UCSD-AML1 (cell line): Measurements from ENCODE around the gene MAD2L2.
A peak's percentile ranks its signal among the peaks of the same experiment; 100 is the strongest.

ENCODE experiments used
- DNase-seq: peaks from one replicate; lab custom pipeline; 2025; ENCODE audit not compliant: unreplicated experiment; lab: John Stamatoyannopoulos, UW

MAD2L2 gene

DNA sequence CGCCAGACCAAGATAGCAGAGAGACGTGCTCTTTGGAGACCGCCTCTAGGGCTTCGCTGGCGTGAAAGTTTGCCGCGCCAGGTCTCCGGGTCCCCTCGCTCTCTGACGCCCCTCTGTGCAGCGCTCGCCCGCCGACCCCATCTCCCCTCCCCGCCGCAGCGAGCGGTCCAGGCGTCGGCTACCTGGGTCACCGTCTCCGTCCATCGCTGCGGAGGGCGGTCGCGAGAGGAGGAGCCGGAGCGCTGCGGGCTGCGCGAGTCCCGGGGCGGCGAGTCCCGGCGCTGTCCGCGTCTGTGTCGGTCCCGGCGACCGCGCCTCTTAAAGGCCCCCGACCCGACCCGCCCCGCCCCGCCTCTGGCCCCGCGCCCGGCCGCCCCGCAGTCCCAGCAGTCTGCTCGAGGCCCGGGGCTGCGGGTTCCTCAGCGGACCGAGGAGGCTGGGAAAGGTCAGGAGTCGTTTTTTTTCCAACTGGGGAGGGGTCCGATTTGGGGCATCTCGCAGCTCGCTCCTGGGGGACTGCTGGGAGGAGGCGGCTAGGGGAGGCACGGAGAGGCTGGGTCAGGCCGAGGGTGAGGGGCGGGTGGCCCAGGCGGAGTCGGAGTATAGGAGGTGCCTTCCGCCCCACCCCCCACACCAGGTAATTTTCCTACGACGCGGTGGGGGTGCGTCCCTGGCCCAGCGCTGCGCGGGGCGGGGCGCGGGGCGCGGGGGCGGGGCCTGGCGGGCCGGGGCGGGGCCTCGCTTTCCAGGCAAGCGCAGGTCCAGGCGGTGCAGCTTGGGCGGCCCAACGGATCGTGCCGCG is 26.6 kb downstream of the MAD2L2 start, which contains the start of the genes FBXO2 and FBXO44:
Gene FBXO2 (minus strand): TSS at position 293 of the 802 bp plus-strand sequence. CDS start 89 bp downstream, at position 204.
Gene FBXO44 (plus strand): TSS at position 741 of the 802 bp plus-strand sequence. CDS start 959 bp downstream, outside the sequence.
- peak; percentile 19 for DNase-seq

DNA sequence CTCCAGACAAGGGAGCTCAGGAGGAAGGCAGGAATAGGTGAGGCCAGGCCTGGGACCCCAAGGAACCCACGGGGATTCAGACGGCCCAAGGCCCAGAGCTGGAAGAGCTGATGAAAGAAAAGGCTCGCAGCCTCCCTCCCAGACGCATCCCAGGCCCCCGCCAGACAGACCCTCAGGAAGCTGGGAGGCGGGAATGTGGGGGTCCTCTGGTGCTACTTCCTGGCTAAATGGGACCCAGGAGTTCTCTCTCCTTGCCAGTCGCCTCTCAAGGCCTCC is 27.1 kb downstream of the MAD2L2 start:
- DNase-seq, result no peak

DNA sequence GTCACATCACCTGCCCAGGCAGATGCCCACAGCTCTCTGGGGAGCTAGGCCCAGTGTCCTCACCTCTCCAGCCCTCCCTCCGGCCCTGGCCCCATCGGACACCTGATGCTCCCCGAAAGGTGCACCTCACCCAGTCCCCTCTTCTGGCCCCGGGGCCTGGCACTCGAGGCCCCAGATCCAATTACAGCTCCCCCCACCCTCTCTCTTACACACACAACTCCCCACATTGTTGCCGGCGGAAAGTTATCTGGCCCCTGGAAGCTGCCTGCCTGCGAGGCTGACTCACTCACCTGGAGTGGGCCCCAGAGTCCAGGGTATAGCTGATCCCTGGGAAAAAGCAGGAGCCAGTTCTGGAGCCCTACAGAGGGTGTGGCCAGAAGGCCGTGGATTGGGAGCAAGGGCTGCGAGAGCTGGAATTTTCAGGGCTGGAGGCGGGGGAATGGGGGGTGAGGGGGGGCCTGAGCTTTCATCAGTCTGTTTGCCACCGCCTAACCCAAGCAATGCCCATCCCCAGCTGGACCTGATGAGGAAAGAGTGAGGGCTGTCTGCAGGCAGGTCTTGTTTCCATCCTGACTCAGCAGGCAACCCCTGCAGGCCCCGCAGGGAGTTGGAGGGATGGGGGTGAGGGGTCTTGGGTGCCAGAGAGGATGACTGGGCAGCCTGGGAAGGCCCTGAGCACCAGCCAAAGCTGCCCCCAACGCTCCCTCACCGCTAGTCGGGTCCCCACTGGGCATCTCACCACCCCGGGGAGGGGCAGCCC is 27.7 kb downstream of the MAD2L2 start:
- DNase-seq, result no peak

DNA sequence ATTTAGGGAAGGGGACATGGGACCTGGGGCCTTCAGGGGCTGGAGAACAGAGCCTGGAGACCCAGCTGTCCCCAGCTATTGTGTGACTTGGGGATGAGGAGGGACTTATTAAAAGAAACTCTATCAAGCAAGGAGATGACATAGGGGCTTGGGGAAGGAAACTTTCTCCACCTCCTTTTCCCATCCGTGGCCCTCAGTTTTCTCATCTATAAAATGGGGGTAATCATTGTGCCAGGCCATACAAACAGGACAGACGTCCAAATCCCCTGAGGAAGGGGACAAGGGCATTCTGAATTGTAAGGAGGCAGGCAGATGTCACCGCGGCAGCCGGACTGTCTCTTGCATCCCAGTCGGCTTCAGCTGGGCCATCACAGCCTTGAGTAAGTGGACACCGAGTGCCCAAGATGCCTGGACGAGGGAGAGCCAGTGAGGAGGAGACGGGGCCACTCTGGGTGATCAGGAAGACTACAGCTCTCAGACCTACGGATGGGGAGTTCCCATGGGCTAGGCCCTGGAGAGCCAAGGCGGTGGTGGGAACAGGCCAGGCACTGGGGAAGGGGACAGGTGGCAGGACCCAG is 28.7 kb downstream of the MAD2L2 start:
- no peak for DNase-seq

DNA sequence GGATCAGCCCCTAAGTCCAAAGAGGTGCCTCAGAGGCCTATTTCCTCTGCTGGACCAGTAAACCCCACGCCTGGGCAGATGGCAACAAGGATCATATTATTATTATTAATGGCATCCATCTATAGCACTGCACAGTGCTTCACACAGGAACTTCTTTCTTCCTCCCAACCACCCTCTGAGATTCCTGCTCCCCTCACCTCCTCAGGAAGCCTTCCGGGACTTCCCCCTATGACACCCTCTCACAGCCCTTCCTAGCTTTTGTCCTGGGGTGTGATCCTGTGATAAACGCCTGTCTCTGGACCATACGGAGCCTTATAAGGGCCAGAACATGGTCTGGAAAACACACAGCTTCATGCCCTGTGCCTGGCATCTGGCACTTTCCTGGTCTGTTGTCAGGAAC is 29.9 kb downstream of the MAD2L2 start:
- no peak for DNase-seq

DNA sequence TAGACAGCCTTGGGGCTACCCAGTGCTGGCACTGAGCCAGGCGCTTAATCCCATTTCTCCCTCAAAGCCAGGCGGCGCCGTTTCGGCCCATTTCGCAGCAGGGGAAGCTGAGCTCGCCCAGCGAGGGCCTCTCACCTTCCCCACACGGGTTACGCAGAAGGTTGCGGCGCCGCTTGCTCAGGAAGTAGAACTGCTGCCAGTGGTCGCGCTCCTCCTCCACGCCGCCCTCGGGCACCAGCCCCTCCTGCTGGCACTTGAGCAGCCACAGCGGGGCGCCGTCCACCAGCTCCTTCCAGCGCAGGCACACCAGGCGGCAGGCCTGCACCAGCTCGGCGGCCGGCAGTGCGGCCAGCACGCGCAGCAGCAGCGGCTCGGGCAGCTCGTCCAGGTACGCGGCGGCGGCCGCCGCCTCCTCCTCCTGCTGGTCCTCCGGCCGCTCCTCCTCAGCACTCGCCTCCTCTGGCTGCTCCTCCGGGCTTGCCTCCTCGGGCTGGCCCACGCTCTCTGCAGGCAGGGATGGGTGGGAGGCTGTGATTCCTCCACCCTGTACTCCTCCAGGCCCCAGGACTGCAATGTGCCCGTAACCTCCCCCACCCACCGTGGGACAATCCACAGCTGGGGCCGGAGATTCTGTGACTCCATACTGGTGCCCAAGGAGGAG is 30.5 kb downstream of the MAD2L2 start:
- DNase-seq, result peak; percentile 82

DNA sequence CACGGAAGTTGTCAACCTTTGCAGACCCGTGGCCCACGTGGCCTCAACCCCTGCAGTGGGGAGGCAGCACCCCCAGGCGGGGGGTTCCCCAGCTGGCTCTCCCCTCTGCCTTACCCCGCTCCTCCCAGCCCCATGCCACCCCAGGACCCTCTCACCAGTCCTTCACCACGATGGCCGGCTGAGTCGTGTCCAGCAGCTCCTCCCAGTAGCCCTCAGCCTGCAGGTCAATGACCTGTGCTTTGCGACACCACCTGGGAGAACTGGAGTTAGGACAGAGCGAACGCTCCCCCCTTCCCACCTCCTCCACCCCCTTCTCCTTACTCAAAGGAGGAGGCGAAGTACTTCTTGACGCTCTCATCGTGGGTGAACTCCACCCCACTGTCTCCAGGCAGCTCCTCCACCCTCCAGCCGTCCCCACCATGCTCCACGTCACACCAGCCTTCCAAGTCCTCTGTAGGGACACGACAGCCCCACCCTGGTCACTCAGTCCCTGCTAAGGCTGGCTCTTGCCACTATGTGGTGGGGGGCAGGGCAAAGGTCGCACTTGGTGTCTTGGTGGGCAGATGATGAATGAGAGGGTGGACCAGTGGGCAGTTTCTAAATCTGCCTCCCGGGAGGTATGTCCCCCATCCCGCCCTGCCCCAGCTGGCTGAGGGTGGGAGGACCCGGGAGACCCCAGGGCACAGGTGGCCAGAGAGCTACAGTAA is 31.2 kb downstream of the MAD2L2 start:
- DNase-seq, result no peak

DNA sequence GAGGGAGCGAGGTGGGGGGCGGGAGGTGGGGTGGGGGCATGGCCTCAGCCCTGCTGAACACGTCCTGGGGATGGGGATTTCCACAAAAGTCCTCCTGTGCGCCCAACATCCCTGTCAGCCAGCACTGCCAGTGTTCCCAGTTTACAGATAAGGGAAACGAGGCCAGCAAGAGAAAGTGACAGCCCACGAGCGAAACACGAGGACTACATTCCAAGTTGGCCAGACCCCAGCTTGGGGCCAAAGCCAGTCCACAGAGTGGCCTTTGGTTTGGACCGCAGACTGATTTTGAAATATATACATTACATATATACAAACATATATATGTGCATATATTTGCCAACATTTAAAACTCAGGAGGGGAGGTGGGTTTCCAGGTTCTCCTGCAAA is 31.7 kb downstream of the MAD2L2 start:
- DNase-seq, result no peak

DNA sequence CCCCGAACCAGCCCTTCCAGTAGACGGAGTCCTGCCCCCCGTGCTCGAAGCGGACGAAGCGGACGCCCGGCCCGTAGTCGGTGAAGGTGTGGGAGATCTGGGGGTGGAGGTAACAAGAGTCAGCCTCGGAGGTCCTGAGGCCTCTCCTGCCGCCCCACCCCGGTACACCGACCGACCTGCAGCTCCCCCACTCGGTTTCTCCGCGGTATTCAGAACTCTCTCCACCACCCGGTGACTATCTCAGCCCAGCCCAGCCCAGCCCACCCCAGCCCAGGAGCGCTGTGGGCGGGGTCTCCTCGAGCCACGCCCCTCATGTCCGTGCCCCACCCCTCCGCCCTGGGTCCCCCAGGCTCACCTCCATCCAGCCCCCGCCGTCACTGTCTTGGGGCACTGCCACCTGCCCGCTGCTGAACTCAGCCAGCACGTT is 32.2 kb downstream of the MAD2L2 start:
- no peak for DNase-seq

DNA sequence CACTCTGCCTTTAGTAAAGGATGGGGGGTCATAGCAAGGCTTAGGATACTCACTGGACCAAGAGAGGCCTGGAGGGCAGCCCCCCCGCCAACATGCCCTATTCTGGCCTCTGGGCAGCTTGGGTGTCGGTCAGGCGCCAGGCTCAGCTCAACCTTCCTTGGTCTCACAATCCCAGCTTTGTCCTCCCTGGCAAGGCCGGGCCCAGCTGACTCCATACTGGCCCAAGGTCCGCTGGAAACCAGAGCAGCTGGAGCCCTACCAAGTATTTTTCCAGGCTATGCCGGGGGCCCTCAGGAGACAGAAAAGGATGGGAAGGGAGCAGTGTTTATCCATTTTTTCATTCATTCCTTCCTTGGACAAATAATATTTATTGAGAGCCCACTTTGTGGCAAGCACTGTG is 32.9 kb downstream of the MAD2L2 start:
- DNase-seq, result no peak

DNA sequence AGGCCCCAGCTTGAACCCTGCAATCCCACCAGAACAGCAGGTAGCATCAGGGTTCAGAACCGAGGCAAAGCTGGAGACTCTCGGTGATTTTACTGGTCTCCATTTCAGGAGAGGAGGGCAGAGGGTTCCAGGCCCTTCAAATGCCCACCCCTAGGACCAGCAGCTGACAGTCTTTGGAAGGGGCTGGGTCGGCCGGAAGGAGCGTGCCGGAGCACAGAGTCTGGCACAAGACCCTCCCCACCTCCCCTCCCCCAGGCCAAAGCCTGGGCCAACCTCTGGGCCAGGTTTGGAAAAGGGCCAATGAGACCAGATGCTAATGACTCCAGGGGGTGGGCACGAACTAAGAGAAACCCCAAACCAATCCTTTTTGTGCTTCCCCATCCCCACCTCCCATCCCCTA is 33.6 kb downstream of the MAD2L2 start:
- no peak for DNase-seq

DNA sequence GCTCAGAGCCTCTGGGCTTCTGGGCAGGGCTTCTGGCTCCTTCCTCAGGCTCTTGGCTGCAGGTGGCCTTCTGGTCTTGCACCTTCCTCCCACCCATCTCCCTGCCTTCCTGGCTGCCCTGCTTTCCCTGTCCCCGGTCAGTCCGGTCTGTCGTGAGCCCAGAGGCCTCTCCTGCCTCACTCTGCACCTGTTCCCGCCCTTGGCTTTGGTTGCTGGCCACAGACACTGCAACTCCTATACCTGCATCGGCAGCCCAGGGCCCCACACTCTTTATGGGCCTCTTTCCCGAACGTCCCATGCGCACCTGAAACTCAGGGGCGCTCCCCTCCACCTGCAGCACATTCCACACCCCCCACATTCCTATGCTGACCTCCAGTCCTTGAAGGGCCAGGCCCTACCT is 34.6 kb downstream of the MAD2L2 start:
- DNase-seq, result no peak

DNA sequence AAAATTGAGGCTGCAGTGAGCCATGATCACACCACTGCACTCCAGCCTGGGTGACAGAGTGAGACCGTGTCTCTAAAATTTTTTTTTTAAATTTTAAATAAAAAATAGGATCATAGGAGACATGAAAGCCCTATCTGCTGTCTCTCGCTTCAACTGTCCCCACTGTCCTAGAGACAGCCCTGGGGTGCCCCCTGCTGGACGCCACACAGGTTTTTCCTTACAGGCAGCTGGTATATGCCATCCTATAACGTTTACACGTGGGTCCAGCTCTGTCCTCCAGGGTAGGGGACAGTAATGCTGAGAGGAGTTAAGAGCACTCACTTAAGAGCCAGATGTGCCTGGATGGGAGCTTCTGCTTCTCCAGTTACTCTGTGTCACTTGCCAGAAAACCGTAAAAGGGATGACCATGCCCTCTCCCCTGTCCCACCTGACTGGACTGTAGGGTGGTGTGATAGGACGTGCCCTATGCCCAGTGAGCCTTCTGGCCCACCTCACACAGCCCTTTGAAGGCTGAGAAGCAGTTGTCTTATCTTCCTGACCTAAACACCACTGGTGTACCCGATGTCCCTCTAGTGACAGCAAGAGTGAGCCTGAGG is 35.2 kb downstream of the MAD2L2 start:
- peak; percentile 81 for DNase-seq

DNA sequence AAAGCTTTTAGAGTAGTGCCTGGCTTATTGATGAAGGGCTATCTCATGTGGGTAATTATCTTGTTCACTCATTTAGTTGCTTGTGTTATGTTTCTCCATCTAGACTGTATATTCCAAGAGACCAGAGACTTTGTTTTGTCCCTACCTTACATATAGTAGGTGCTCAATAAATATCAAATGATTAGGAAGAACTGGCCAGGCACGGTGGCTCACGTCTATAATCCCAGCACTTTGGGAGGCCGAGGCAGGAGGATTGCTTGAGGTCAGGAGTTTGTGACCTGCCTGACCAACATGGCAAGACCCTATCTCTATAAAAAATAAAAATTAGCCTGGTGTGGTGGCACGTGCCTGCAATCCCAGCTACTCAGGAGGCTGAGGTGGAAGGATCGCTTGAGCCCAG is 35.7 kb downstream of the MAD2L2 start:
- DNase-seq, result no peak

DNA sequence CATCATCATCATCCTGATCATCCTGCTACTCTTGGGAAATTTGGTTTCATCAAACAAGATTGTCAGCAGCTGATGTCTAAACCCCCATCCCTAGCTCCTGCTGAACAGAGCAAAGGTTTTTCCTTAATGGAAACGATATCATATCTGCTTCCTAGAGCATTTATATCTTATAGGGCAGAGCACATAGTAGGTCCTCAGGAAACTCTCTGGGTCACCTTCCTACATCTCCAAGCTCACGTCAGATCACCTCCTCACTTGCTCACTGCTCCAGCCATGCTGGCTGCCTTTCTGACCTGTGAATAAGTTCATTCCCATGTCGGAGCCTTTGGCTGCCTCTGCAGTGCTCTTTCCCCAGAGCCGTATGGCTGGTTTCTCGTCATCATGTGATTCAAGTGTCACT is 37.2 kb downstream of the MAD2L2 start:
- no peak for DNase-seq

DNA sequence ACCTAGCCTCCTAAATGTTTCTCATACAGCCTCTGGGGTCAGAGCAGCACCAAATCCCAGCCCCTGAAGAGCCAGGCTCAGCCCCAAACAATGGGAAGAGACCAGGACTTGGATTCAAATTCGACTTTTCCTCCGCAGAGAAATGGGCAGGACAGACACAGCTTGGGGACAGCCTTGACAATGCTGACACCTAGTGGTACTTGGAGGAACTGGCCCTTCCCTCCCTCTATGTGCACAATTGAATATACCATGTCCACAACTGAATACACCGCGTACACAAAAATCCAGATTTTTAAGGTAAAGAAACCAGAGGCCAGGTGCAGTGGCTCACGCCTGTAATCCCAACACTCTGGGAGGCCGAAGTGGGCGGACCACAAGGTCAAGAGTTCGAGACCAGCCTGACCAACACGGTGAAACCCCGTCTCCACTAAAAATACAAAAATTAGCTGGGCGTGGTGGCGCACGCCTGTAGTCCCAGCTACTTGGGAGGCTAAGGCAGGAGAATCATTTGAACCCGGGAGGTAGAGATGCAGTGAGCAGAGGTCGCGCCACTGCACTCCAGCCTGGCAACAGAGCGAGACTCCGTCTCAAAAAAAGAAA is 38.4 kb downstream of the MAD2L2 start:
- peak; percentile 49 for DNase-seq

DNA sequence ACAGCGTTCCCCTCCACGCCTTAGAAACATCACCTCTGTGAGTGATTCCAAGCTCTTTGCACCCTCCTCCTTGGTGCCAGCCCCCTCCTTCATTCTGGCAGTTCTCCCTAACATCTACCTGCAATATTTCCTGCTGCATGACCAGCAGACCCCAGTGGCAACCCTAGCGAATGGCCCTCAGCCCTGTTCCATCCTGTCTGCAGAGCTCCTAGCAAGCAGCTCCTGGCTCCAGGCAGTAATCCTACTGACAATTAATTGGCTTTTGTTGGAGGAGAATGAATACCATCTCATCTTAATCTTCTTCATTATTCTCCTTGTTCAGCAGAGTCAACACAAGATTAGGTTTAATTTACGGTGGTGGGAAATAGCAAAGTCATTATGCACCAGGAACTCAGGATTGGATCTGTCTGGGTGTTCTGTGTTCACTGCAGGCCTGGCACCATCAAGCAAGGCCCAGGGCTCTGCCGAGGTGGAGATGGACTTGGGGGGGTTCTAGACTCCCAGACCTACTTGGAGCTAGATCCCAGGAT is 39.1 kb downstream of the MAD2L2 start:
- DNase-seq, result no peak

DNA sequence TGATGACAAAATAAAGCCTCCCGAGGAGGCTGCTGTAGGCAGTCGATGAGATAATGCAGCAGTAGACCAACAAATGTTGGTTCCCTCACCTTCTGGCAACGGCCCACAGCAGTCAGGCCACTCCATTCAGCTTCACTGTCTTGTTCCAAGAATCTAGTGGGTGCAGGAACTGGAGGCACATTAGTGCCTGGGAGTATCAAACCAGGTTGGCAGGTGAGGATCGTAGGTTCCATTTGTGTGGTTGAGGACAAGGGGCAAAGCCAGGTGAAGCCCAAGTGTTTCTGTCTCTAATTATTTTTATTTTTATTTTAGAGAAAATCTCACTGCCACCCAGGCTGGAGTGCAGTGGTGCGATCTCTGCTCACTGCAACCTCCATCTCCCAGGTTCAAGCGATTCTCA is 40.0 kb downstream of the MAD2L2 start:
- DNase-seq, result no peak

DNA sequence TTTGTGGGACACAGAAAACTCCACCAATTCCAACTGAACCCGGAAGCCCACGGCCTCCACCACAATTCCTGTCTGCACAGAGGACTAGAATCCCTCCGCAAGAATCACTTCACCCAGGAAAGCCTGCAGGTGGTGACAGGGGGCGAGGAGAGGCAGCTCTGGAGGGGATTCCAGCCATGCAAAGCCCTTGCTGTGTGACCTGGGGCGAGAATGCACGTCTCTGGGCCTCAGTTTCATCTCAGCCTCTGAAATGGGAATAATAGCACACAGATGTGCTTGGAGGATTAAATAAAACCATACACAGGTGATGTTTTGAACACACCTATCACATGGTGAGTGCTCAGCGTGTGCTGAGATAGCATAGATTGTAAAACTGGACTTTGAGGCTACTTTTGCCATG is 40.8 kb downstream of the MAD2L2 start:
- DNase-seq, result no peak

DNA sequence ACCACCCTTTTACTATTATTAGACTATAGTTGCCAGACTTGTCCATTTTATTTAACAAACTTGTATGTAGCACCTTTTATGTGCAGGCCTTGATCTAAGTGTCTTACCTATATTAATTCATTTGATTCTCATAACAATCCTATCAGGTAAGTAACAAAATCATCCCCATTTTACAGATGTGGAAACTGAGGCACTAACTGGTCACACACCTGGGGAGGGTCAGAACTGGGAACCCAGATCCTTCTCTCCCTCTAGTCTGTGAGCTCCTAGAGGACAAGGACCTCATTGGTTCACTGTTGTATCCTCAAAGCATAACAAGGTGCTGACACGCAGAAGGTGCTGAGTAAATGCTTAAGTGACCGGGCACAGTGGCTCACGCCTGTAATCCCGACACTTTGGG is 41.6 kb downstream of the MAD2L2 start:
- no peak for DNase-seq
